Subcutaneous abdominal adipose tissue (tissue), 5 donors: ENCODE results near the gene SGSH.

Experiments used
- H3K27ac ChIP-seq: one replicate; pipeline ENCODE4 v1.7.0; 2013; ENCODE audit warnings: low read depth, mild to moderate bottlenecking, inconsistent platforms, low read length, moderate library complexity
- H3K27me3 ChIP-seq, 5 donors: one replicate each; pipeline ENCODE4 v1.7.0; 2013; ENCODE audit warnings: low read length in 5 of 5, inconsistent platforms in 1 of 5; ENCODE audit not compliant: control insufficient read depth in 5 of 5, insufficient read depth in 4 of 5
- H3K36me3 ChIP-seq, 5 donors: one replicate each; pipeline ENCODE4 v1.7.0; 2013; ENCODE audit warnings: low read length in 5 of 5; ENCODE audit not compliant: control insufficient read depth in 5 of 5, insufficient read depth in 5 of 5
- H3K4me1 ChIP-seq, 5 donors: one replicate each; pipeline ENCODE4 v1.7.0; 2013; ENCODE audit warnings: low read length in 5 of 5, mild to moderate bottlenecking in 3 of 5, moderate library complexity in 1 of 5; ENCODE audit not compliant: control insufficient read depth in 5 of 5, insufficient read depth in 5 of 5
- H3K4me3 ChIP-seq, 5 donors: one replicate each; pipeline ENCODE4 v1.7.0; 2013; ENCODE audit warnings: low read length in 5 of 5, low read depth in 1 of 5
- H3K9ac ChIP-seq, 5 donors: one replicate each; pipeline ENCODE4 v1.7.0; 2013; ENCODE audit warnings: low read length in 5 of 5, mild to moderate bottlenecking in 4 of 5, moderate library complexity in 3 of 5
- H3K9me3 ChIP-seq, 5 donors: one replicate each; pipeline ENCODE4 v1.7.0; 2013; ENCODE audit warnings: low read length in 5 of 5; ENCODE audit not compliant: control insufficient read depth in 5 of 5
- donor health status: healthy.
- donor health status: healthy.
- donor health status: healthy.
- donor health status: healthy.
- donor health status: healthy.

Gene SGSH

GRCh38 chr17:80191865-80192661 lies 28.1 kb downstream of the SGSH start:
- Histone ChIP-seq H3K9me3 (no peaks in the 10 kb centered on the region), H3K36me3 (no peaks in the 10 kb centered on the region), H3K4me1 (peaks cover 8 to 33% (median 30%) of the 10 kb centered on the region in 5 donors), H3K4me3 (peak overlapping the region in 4 of 5 donors; percentile 17 to 34 (median 22)), H3K9ac (peak overlapping the region in 2 of 5 donors; percentile 30 to 43), H3K27ac (no peak overlapping the region), H3K27me3 (peaks cover 3 to 20% (median 6%) of the 10 kb centered on the region in 5 donors)

GRCh38 chr17:80191192-80191591 lies 28.9 kb downstream of the SGSH start:
- Histone ChIP-seq H3K9me3 (no peaks in the 10 kb centered on the region), H3K9ac (no peak overlapping the region), H3K36me3 (no peaks in the 10 kb centered on the region), H3K4me3 (no peak overlapping the region), H3K27me3 (peaks cover 3 to 22% (median 6%) of the 10 kb centered on the region in 5 donors), H3K27ac (no peak overlapping the region), H3K4me1 (peaks cover 8 to 33% (median 30%) of the 10 kb centered on the region in 5 donors)

DNA sequence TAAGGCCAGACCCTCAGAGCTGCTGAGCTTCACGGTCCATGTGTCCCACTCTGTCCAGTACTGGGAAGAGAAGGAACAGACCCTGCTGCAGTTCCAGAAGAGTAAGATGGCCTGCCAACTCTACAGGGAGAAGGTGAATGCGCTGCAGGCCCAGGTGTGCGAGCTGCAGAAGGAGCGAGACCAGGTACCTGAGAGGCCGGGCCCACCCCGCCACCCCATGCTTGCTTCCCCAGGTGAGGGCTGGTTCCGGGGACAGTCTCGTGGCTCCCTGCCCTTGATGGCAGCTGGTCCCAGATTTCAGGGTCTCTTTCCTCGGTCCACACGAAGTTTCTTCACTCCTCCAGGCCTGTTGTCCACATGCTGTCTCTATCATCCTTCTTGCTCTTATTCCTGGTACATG lies 29.4 kb downstream of the SGSH start:
- Histone ChIP-seq H3K27ac (no peak overlapping the region), H3K4me1 (peaks cover 8 to 33% (median 30%) of the 10 kb centered on the region in 5 donors), H3K4me3 (no peak overlapping the region), H3K36me3 (no peaks in the 10 kb centered on the region), H3K9me3 (no peaks in the 10 kb centered on the region), H3K27me3 (peaks cover 3 to 22% (median 6%) of the 10 kb centered on the region in 5 donors), H3K9ac (no peak overlapping the region)

DNA sequence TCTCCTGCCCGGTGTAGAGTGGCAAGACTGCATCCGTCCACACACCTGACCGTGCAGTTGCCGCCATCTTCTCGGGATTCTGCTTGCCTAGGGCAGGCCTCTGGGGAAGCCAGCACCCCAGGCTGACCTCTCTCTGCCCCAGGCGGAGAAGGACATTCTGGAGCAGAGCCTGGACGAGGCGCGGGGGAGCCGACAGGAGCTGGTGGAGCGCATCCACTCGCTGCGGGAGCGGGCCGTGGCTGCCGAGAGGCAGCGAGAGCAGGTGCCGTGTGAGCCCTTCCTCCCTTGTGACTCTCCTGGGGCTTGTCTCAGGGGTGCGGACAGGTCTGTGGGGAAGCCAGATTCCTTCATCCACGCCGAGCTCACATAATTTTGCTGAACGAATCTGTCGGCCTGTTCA lies 30.5 kb downstream of the SGSH start:
- no peaks in the 10 kb centered on the region for H3K9me3 ChIP-seq
- H3K4me3 ChIP-seq, result no peak overlapping the region
- no peaks in the 10 kb centered on the region for H3K36me3 ChIP-seq
- H3K9ac ChIP-seq, result peak overlapping the region in 1 of 5 donors; percentile 13
- no peak overlapping the region for H3K27ac ChIP-seq
- H3K4me1 ChIP-seq, result peaks cover 8 to 33% (median 30%) of the 10 kb centered on the region in 5 donors
- H3K27me3 ChIP-seq, result peaks cover 3 to 22% (median 6%) of the 10 kb centered on the region in 5 donors

GRCh38 chr17:80187515-80187941 lies 32.6 kb downstream of the SGSH start:
- Histone ChIP-seq H3K27me3 (peaks cover 3 to 24% (median 8%) of the 10 kb centered on the region in 5 donors), H3K4me3 (peak overlapping the region; percentile 39 to 55 (median 43)), H3K27ac (peak overlapping the region; percentile 24), H3K9ac (peak overlapping the region in 2 of 5 donors; percentile 35 to 48), H3K9me3 (no peaks in the 10 kb centered on the region), H3K4me1 (peaks cover 8 to 33% (median 30%) of the 10 kb centered on the region in 5 donors), H3K36me3 (no peaks in the 10 kb centered on the region)

DNA sequence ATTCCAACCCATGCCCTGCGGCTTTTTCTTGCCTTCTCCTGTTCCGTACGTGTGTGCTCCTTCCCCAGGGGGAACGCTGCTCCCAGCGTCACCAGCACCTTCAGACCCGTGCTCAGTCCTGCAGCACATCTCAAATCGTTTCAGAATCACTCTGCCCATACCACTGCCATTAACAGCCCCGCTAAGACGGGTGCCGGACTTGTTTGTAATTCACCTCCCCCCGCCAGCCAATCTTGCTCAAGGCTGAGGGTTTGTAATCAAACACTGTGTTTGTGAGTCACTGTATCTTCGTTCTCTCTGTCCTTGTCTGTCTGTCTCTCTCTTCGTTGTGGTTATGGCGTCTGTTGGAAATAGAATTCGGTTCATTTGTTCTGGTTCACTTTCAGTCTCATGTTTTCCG lies 33.0 kb downstream of the SGSH start:
- Histone ChIP-seq H3K9ac (peak overlapping the region in 1 of 5 donors; percentile 35), H3K27ac (peak overlapping the region; percentile 24), H3K4me3 (peak overlapping the region; percentile 39 to 55 (median 43))

GRCh38 chr17:80185968-80186367 lies 34.2 kb downstream of the SGSH start:
- Histone ChIP-seq H3K27me3 (peaks cover 0 to 15% (median 12%) of the 10 kb centered on the region in 5 donors), H3K36me3 (no peaks in the 10 kb centered on the region), H3K9ac (no peak overlapping the region), H3K4me3 (no peak overlapping the region), H3K9me3 (no peaks in the 10 kb centered on the region), H3K27ac (no peak overlapping the region), H3K4me1 (peaks cover 6 to 17% (median 14%) of the 10 kb centered on the region in 5 donors)

More for the DNA sequence above, 33.0 kb downstream of the SGSH start:
- Histone ChIP-seq H3K27me3 (peaks cover 3 to 22% (median 10%) of the 10 kb centered on the region in 5 donors), H3K9me3 (no peaks in the 10 kb centered on the region), H3K36me3 (no peaks in the 10 kb centered on the region), H3K4me1 (peaks cover 8 to 28% (median 25%) of the 10 kb centered on the region in 5 donors)

DNA sequence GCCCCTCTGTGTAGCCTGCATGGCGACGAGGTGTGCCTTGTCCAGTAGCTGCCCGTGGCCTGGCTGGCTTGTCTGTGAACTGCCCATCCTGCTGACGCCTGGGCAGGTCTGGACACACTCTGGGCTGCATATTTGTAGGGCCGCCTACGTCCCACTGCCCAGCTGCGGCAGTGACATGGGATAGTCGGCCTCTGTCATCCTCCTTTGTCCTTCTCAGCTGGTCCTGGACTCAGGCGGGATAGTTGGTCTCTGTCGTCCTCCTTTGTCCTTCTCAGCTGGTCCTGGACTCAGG lies 35.8 kb downstream of the SGSH start:
- Histone ChIP-seq H3K9ac (no peak overlapping the region), H3K36me3 (no peaks in the 10 kb centered on the region), H3K4me1 (peaks cover 6 to 16% (median 14%) of the 10 kb centered on the region in 5 donors), H3K9me3 (no peaks in the 10 kb centered on the region), H3K4me3 (no peak overlapping the region), H3K27ac (no peak overlapping the region), H3K27me3 (peaks cover 0 to 12% (median 10%) of the 10 kb centered on the region in 5 donors)

DNA sequence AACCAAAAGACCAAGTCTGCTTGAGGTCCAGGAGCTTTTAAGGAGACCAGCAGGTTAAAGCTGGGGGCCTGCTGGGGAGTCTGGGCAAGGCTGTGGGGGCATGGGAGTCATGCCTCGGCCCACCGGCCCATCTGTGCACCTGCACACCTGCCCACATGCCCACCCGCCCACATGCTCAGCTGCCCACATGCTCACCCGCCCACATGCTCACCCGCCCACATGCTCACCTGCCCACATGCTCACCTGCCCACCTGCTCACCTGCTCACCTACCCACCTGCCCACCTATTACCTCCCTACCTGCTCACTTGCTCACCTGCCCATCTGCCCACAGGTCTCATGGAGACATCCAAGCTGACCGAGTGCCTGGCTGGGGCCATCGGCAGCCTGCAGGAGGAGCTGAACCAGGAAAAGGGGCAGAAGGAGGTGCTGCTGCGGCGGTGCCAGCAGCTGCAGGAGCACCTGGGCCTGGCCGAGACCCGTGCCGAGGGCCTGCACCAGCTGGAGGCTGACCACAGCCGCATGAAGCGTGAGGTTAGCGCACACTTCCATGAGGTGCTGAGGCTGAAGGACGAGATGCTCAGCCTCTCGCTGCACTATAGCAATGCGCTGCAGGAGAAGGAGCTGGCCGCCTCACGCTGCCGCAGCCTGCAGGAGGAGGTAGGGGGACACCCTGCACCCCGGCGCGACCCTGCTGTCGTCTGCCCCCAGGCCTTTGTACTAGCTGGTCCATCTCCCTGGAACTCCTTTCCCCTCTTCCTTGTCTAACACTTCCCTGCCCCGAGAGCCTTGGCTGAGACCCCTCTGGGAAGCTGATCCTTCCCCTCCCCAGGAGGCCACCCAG lies 36.3 kb downstream of the SGSH start:
- H3K4me3 ChIP-seq, result no peak overlapping the region
- no peak overlapping the region for H3K27ac ChIP-seq
- H3K9ac ChIP-seq, result no peak overlapping the region
- H3K36me3 ChIP-seq, result no peaks in the 10 kb centered on the region
- H3K9me3 ChIP-seq, result no peaks in the 10 kb centered on the region
- peaks cover 6 to 16% (median 14%) of the 10 kb centered on the region in 5 donors for H3K4me1 ChIP-seq
- H3K27me3 ChIP-seq, result peaks cover 0 to 12% (median 10%) of the 10 kb centered on the region in 5 donors

DNA sequence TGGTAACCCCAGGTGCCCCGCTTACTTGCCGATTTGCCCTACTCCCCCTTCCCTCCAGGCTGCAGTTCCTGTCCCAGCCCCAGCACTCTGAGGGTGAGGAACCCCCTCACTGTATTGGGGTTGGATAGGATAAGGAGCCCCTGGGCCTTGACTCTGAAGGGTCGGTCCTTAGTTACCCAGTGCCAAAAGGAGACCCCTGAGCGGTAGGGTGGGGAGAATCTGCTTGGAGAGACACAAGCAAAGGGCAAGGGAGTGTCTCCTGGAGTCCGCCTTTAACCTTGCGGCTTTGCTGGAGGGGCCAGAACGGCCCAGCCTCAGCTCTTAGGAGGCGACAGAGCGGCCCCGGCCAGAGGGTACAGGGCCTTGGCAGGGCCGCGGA lies 37.3 kb downstream of the SGSH start:
- Histone ChIP-seq H3K27me3 (peaks cover 0 to 12% (median 10%) of the 10 kb centered on the region in 5 donors), H3K36me3 (no peaks in the 10 kb centered on the region), H3K4me3 (no peak overlapping the region), H3K9ac (no peak overlapping the region), H3K4me1 (peaks cover 5 to 9% (median 7%) of the 10 kb centered on the region in 5 donors), H3K9me3 (no peaks in the 10 kb centered on the region), H3K27ac (no peak overlapping the region)
